ENCODE results near the gene LMO1. TPM values are rescaled to one million over a fixed set of nuclear protein-coding genes. Genes with fewer than 3 reads are reported as not detected.

LMO1 gene
- total RNA-seq, 1 donor, result not detected

- Histone ChIP-seq H3K4me3 (ENCODE audit: insufficient read depth, low read length) (no peak overlapping the region), H4K20me1 (ENCODE audit: insufficient read depth, low read length) (no peaks in the 10 kb centered on the region), H3K4me1 (ENCODE audit: insufficient read depth, low read length) (no peaks in the 10 kb centered on the region), H3K36me3 (ENCODE audit: insufficient read depth, low read length) (no peaks in the 10 kb centered on the region), H2AFZ (ENCODE audit: low read length) (no peak overlapping the region), H3K9me3 (ENCODE audit: low read depth, low read length) (no peaks in the 10 kb centered on the region), H3K27me3 (ENCODE audit: insufficient read depth, low read length) (peaks cover 3% of the 10 kb centered on the region), H3K79me2 (ENCODE audit: insufficient read depth, low read length) (no peaks in the 10 kb centered on the region), H3K4me2 (ENCODE audit: insufficient read depth, low read length) (no peak overlapping the region), H3K27ac (ENCODE audit: low read depth, low read length) (no peak overlapping the region)
- TF ChIP-seq CTCF (IDR thresholded peaks at IDR 0.05; ENCODE audit: extremely low read depth, low read depth, low read length), result no peak
- no peak for DNase-seq (ENCODE audit: insufficient read length, low spot score, missing footprints)
Measured at GRCh38 chr11:8291421-8292350, 28.0 kb upstream of the LMO1 start.

GRCh38 chr11:8290081-8290810, 26.6 kb upstream of the LMO1 start:
- H3K4me3 ChIP-seq (ENCODE audit: insufficient read depth, low read length), result no peak overlapping the region
- H3K9me3 ChIP-seq (ENCODE audit: low read depth, low read length), result no peaks in the 10 kb centered on the region
- peaks cover 3% of the 10 kb centered on the region for H3K27me3 ChIP-seq (ENCODE audit: insufficient read depth, low read length)
- DNase-seq (ENCODE audit: insufficient read length, low spot score, missing footprints), result no peak
- no peaks in the 10 kb centered on the region for H3K36me3 ChIP-seq (ENCODE audit: insufficient read depth, low read length)
- H3K79me2 ChIP-seq (ENCODE audit: insufficient read depth, low read length), result no peaks in the 10 kb centered on the region
- no peak overlapping the region for H2AFZ ChIP-seq (ENCODE audit: low read length)
- TF ChIP-seq CTCF (IDR thresholded peaks at IDR 0.05; ENCODE audit: extremely low read depth, low read depth, low read length), result no peak
- H4K20me1 ChIP-seq (ENCODE audit: insufficient read depth, low read length), result no peaks in the 10 kb centered on the region
- no peaks in the 10 kb centered on the region for H3K4me1 ChIP-seq (ENCODE audit: insufficient read depth, low read length)
- H3K4me2 ChIP-seq (ENCODE audit: insufficient read depth, low read length), result no peak overlapping the region
- no peak overlapping the region for H3K27ac ChIP-seq (ENCODE audit: low read depth, low read length)

- H3K4me3 ChIP-seq (ENCODE audit: insufficient read depth, low read length), result no peak overlapping the region
- no peak overlapping the region for H2AFZ ChIP-seq (ENCODE audit: low read length)
- no peak for TF ChIP-seq CTCF (IDR thresholded peaks at IDR 0.05; ENCODE audit: extremely low read depth, low read depth, low read length)
- no peaks in the 10 kb centered on the region for H3K79me2 ChIP-seq (ENCODE audit: insufficient read depth, low read length)
- no peaks in the 10 kb centered on the region for H3K9me3 ChIP-seq (ENCODE audit: low read depth, low read length)
- H4K20me1 ChIP-seq (ENCODE audit: insufficient read depth, low read length), result no peaks in the 10 kb centered on the region
- no peaks in the 10 kb centered on the region for H3K4me1 ChIP-seq (ENCODE audit: insufficient read depth, low read length)
- H3K36me3 ChIP-seq (ENCODE audit: insufficient read depth, low read length), result no peaks in the 10 kb centered on the region
- no peak overlapping the region for H3K27ac ChIP-seq (ENCODE audit: low read depth, low read length)
- H3K4me2 ChIP-seq (ENCODE audit: insufficient read depth, low read length), result no peak overlapping the region
- peaks cover 3% of the 10 kb centered on the region for H3K27me3 ChIP-seq (ENCODE audit: insufficient read depth, low read length)
- no peak for DNase-seq (ENCODE audit: insufficient read length, low spot score, missing footprints)
Measured at GRCh38 chr11:8289492-8289918, 25.8 kb upstream of the LMO1 start.

Measured in osteoblast (primary cell).